DND-41 (cell line): ENCODE data around the gene AHNAK2.

Experiments used
- ATAC-seq: fragments of 200-7000 bp; cut with Tn5 transposase; 3 replicates; pipeline ENCODE4 v1.9.1; 2021; ENCODE audit warnings: low read depth; ENCODE audit not compliant: insufficient read depth
- DNase-seq: peaks from one replicate; pipeline ENCODE4 v3.0.0-alpha.2; 2020
- H2AFZ ChIP-seq: 2 replicates; pipeline ENCODE4 v1.6.0; 2012; ENCODE audit warnings: low read depth, low read length
- H3K27ac ChIP-seq: 2 replicates; pipeline ENCODE4 v1.5.1; 2012; ENCODE audit warnings: low read length, inconsistent platforms
- H3K27me3 ChIP-seq: fragments of 200-600 bp; sonication (generic); 2 replicates; pipeline ENCODE4 v1.6.0; 2012; ENCODE audit warnings: low read length, mild to moderate bottlenecking, inconsistent platforms; ENCODE audit not compliant: insufficient read depth, poor library complexity
- H3K36me3 ChIP-seq: 2 replicates; pipeline ENCODE4 v1.5.1; 2012; ENCODE audit warnings: low read length, inconsistent platforms; ENCODE audit not compliant: insufficient read depth
- H3K4me1 ChIP-seq: 2 replicates; pipeline ENCODE4 v1.5.1; 2012; ENCODE audit warnings: mild to moderate bottlenecking, low read length; ENCODE audit not compliant: insufficient read depth
- H3K4me2 ChIP-seq: 2 replicates; pipeline ENCODE4 v1.6.0; 2012; ENCODE audit warnings: mild to moderate bottlenecking, moderate library complexity, low read length, inconsistent platforms; ENCODE audit not compliant: insufficient read depth
- H3K4me3 ChIP-seq, 2 experiments: fragments of 200-600 bp in 1 of 2; shearing (Covaris generic) in 1 of 2; 2 replicates each; pipeline ENCODE4 v1.5.1; 2012 to 2016; ENCODE audit warnings: inconsistent platforms in 2 of 2, low read length in 2 of 2, mild to moderate bottlenecking in 2 of 2, low read depth in 1 of 2, moderate library complexity in 1 of 2
- H3K79me2 ChIP-seq: 2 replicates; pipeline ENCODE4 v1.6.0; 2012; ENCODE audit warnings: low read length, inconsistent platforms; ENCODE audit not compliant: insufficient read depth
- H3K9ac ChIP-seq: 2 replicates; pipeline ENCODE4 v1.6.0; 2012; ENCODE audit warnings: low read depth, mild to moderate bottlenecking, inconsistent platforms, low read length, moderate library complexity
- H3K9me3 ChIP-seq: 2 replicates; pipeline ENCODE4 v1.5.1; 2012; ENCODE audit warnings: low read length, moderate library complexity, mild to moderate bottlenecking, inconsistent platforms; ENCODE audit not compliant: insufficient read depth, severe bottlenecking
- H4K20me1 ChIP-seq: 2 replicates; pipeline ENCODE4 v1.6.0; 2012; ENCODE audit warnings: low read length; ENCODE audit not compliant: insufficient read depth
- CTCF ChIP-seq: IDR thresholded peaks from 2 replicates; pipeline ENCODE4 v1.5.1; 2012; ENCODE audit warnings: borderline replicate concordance, low read length, moderate library complexity, mild to moderate bottlenecking; ENCODE audit not compliant: poor library complexity, severe bottlenecking; ENCODE audit errors: extremely low read depth
- EZH2 ChIP-seq: IDR thresholded peaks from 3 replicates; pipeline ENCODE4 v1.6.1; 2012; ENCODE audit warnings: borderline replicate concordance, low read depth, mild to moderate bottlenecking, moderate library complexity, low read length, inconsistent platforms; ENCODE audit not compliant: severe bottlenecking

AHNAK2 gene

GRCh38 chr14:104964546-104964945 lies 13.6 kb downstream of the AHNAK2 start:
- Histone ChIP-seq H3K79me2 (no peaks in the 10 kb centered on the region), H3K9me3 (no peaks in the 10 kb centered on the region)
- no peak for ATAC-seq

GRCh38 chr14:104957146-104958113 lies 20.7 kb downstream of the AHNAK2 start:
- H2AFZ ChIP-seq = no peak overlapping the region
- no peaks in the 10 kb centered on the region for H3K4me1 ChIP-seq
- no peak overlapping the region for H3K4me3 ChIP-seq
- TF ChIP-seq EZH2 (no peak), CTCF (no peak)
- no peaks in the 10 kb centered on the region for H4K20me1 ChIP-seq
- DNase-seq (no peak), ATAC-seq (no peak)
- H3K36me3 ChIP-seq = no peaks in the 10 kb centered on the region
- H3K79me2 ChIP-seq = no peaks in the 10 kb centered on the region
- H3K27ac ChIP-seq = no peak overlapping the region
- H3K4me2 ChIP-seq = no peak overlapping the region
- H3K27me3 ChIP-seq = no peaks in the 10 kb centered on the region
- H3K9me3 ChIP-seq = no peaks in the 10 kb centered on the region
- H3K9ac ChIP-seq = no peak overlapping the region

More at GRCh38 chr14:104964546-104964945, 13.6 kb downstream of the AHNAK2 start:
- no peaks in the 10 kb centered on the region for H3K4me1 ChIP-seq
- H4K20me1 ChIP-seq = peaks cover 4% of the 10 kb centered on the region; the same call in 1 of the 2 replicates
- TF ChIP-seq CTCF = no peak
- no peak for TF ChIP-seq EZH2
- H3K4me2 ChIP-seq = no peak overlapping the region
- no peaks in the 10 kb centered on the region for H3K36me3 ChIP-seq
- no peaks in the 10 kb centered on the region for H3K27me3 ChIP-seq
- H3K4me3 ChIP-seq = no peak overlapping the region
- no peak overlapping the region for H2AFZ ChIP-seq
- H3K27ac ChIP-seq = no peak overlapping the region
- DNase-seq = no peak
- no peak overlapping the region for H3K9ac ChIP-seq

- no peak for TF ChIP-seq EZH2
- no peak for TF ChIP-seq CTCF
- Histone ChIP-seq H4K20me1 (no peaks in the 10 kb centered on the region), H3K4me1 (no peaks in the 10 kb centered on the region), H3K36me3 (no peaks in the 10 kb centered on the region), H3K9me3 (no peaks in the 10 kb centered on the region), H3K4me3 (no peak overlapping the region), H3K27ac (no peak overlapping the region), H3K4me2 (no peak overlapping the region), H3K79me2 (no peaks in the 10 kb centered on the region), H3K9ac (no peak overlapping the region), H2AFZ (no peak overlapping the region), H3K27me3 (no peaks in the 10 kb centered on the region)
- ATAC-seq = no peak
- DNase-seq = no peak
These were observed 21.8 kb downstream of the AHNAK2 start for GRCh38 chr14:104956290-104956890.
